B cell (primary cell): ENCODE results near the gene ZNF652. TPM values are rescaled to one million over a fixed set of nuclear protein-coding genes. Genes with fewer than 3 reads are reported as not detected.

Experiments used
- ATAC-seq: fragments of 200-7000 bp; cut with Tn5 transposase; one replicate; pipeline ENCODE4 v1.10.0; 2021; ENCODE audit warnings: low read depth, mild to moderate bottlenecking, moderate number of reproducible peaks, moderate library complexity
- CTCF ChIA-PET: fragments of 350-600 bp; sonication (Branson Sonifier 250); formaldehyde crosslinking; loops from one replicate; lab custom pipeline; 2021; ENCODE audit warnings: antibody characterized with exemption, inconsistent platforms; lab: Charles Lee
- POLR2A ChIA-PET: fragments of 350-600 bp; sonication (Branson Sonifier 250); formaldehyde crosslinking; loops from one replicate; lab custom pipeline; 2021; ENCODE audit warnings: antibody characterized with exemption; lab: Charles Lee
- DNase-seq: peaks from one replicate; pipeline ENCODE4 v3.0.0; 2013
- H2AFZ ChIP-seq: 2 replicates; pipeline ENCODE4 v1.6.1; 2012; ENCODE audit warnings: mild to moderate bottlenecking, low read depth, low read length; ENCODE audit not compliant: insufficient read depth, poor library complexity, severe bottlenecking
- H3K27ac ChIP-seq, 2 donors: 1 replicate in 1 of 2; 2 replicates in 1 of 2; pipeline ENCODE4 v1.5.1; 2012 to 2013; ENCODE audit warnings: low read length in 2 of 2, mild to moderate bottlenecking in 2 of 2, moderate library complexity in 1 of 2
- H3K27me3 ChIP-seq, 4 experiments: fragments of 200-600 bp in 1 of 4; sonication (generic) in 1 of 4; replicated peaks in 1 of 4; 1 replicate in 2 of 4; 2 replicates in 2 of 4; pipeline versions ENCODE4 v1.6.1 to v1.7.0; 2013 to 2016; ENCODE audit warnings: low read length in 3 of 4, mild to moderate bottlenecking in 2 of 4, mixed read lengths in 1 of 4, moderate library complexity in 1 of 4; ENCODE audit not compliant: insufficient read depth in 4 of 4, control insufficient read depth in 3 of 4; ENCODE audit errors: control extremely low read depth in 1 of 4
- H3K36me3 ChIP-seq, 2 experiments: replicated peaks in 1 of 2; 1 replicate in 1 of 2; 2 replicates in 1 of 2; pipeline versions ENCODE4 v1.6.1 to v1.7.1; 2013; ENCODE audit warnings: low read length in 1 of 2; ENCODE audit not compliant: insufficient read depth in 2 of 2, control insufficient read depth in 1 of 2; ENCODE audit errors: control extremely low read depth in 1 of 2, extremely low read depth in 1 of 2
- H3K4me1 ChIP-seq, 2 donors: fragments of 200-600 bp in 1 of 2; sonication (generic) in 1 of 2; 1 replicate in 1 of 2; 2 replicates in 1 of 2; pipeline versions ENCODE4 v1.5.1 to v1.6.1; 2013 to 2017; ENCODE audit warnings: low read length in 2 of 2; ENCODE audit not compliant: control insufficient read depth in 2 of 2, insufficient read depth in 2 of 2
- H3K4me2 ChIP-seq: replicated peaks from 2 replicates; pipeline ENCODE3; 2012; ENCODE audit warnings: mild to moderate bottlenecking, low read depth, low read length; ENCODE audit not compliant: poor library complexity, severe bottlenecking
- H3K4me3 ChIP-seq, 5 experiments: fragments of 200-600 bp in 1 of 5; sonication (generic) in 1 of 5; 1 replicate in 3 of 5; 2 replicates in 2 of 5; pipeline versions ENCODE4 v1.5.1 to v1.7.0; 2011 to 2016; ENCODE audit warnings: low read length in 4 of 5, mild to moderate bottlenecking in 4 of 5, low read depth in 2 of 5, control low read depth in 1 of 5, moderate library complexity in 1 of 5; ENCODE audit not compliant: insufficient read depth in 1 of 5; ENCODE audit errors: control extremely low read depth in 1 of 5, extremely low read depth in 1 of 5
- H3K79me2 ChIP-seq: fragments of 200-600 bp; sonication (generic); one replicate; pipeline ENCODE4 v1.6.0; 2016; ENCODE audit warnings: low read length; ENCODE audit not compliant: control insufficient read depth, insufficient read depth
- H3K9ac ChIP-seq: fragments of 200-600 bp; sonication (generic); 2 replicates; pipeline ENCODE4 v1.6.1; 2017; ENCODE audit warnings: mild to moderate bottlenecking, low read length, moderate library complexity
- H3K9me3 ChIP-seq, 3 donors: one replicate each; pipeline versions ENCODE4 v1.6.1 to v1.7.1; 2013; ENCODE audit warnings: low read length in 2 of 3; ENCODE audit not compliant: control insufficient read depth in 2 of 3, insufficient read depth in 1 of 3; ENCODE audit errors: control extremely low read depth in 1 of 3
- H4K20me1 ChIP-seq: 2 replicates; pipeline ENCODE4 v1.6.0; 2012; ENCODE audit warnings: mild to moderate bottlenecking, low read length; ENCODE audit not compliant: insufficient read depth, control insufficient read depth, poor library complexity, severe bottlenecking
- H3K27ac Mint-ChIP-seq: one replicate; pipeline ENCODE4 v1.8.0; 2021; ENCODE audit warnings: mixed read lengths
- H3K27me3 Mint-ChIP-seq: one replicate; pipeline ENCODE4 v1.8.0; 2021; ENCODE audit warnings: mixed read lengths
- H3K4me1 Mint-ChIP-seq: one replicate; pipeline ENCODE4 v1.8.0; 2021; ENCODE audit warnings: mixed read lengths
- H3K4me3 Mint-ChIP-seq: one replicate; pipeline ENCODE4 v1.8.0; 2021; ENCODE audit warnings: mixed read lengths
- H3K9me3 Mint-ChIP-seq: one replicate; pipeline ENCODE4 v1.8.0; 2022; ENCODE audit warnings: mixed read lengths; ENCODE audit not compliant: insufficient read depth
- CTCF ChIP-seq: fragments of 200-600 bp; IDR thresholded peaks from one replicate; pipeline ENCODE4 v1.8.0; 2022; ENCODE audit warnings: antibody characterized with exemption, mild to moderate bottlenecking
- EZH2 ChIP-seq: IDR thresholded peaks from 2 replicates; pipeline ENCODE4 v1.6.1; 2012; ENCODE audit warnings: borderline replicate concordance, low read depth, mild to moderate bottlenecking, moderate library complexity, low read length; ENCODE audit not compliant: insufficient read depth, poor library complexity, severe bottlenecking
- WGBS: methylation state at CpG from one replicate; pipeline ENCODE4 v1.1.5; 2013; ENCODE audit warnings: missing lambda C conversion rate; ENCODE audit not compliant: insufficient coverage; 5-methylcytosine and 5-hydroxymethylcytosine counted together
- intact Hi-C: fragments of 100-400 bp; cut with micrococcal nuclease; formaldehyde crosslinking; loops from one replicate; pipeline ENCODE4 v1.10.0; 2022
- polyA plus RNA-seq: library from polyadenylated mRNA; depleted of rRNA; stranded (reverse); fragments of >200 nt; gene quantifications from 2 replicates; pipeline ENCODE4 v1.2.3, GENCODE V29; 2012
- total RNA-seq, 2 donors: library from RNA; stranded (reverse); fragments of 120-200 nt in 1 of 2; gene quantifications; 1 replicate in 1 of 2; 2 replicates in 1 of 2; pipeline versions ENCODE4 v1.2.3 to v1.2.4, GENCODE V29; 2013 to 2022

Gene ZNF652
- total and polyA plus RNA-seq, 2 donors (not counting 1 experiment from before 2014, with no cell fraction given) = 19.4 to 86.2 TPM

GRCh38 chr17:49388692-49389513, 26.9 kb upstream of the ZNF652 start:
- no peak for DNase-seq
- Histone ChIP-seq H3K27ac (peak overlapping the region; percentile 84 to 92), H3K4me1 (peaks cover 59 to 65% of the 10 kb centered on the region in 2 donors), H3K36me3 (no peaks in the 10 kb centered on the region), H2AFZ (peak overlapping the region; percentile 50), H3K4me2 (peak overlapping the region; percentile 74), H3K27me3 (no peaks in the 10 kb centered on the region), H3K79me2 (peaks cover 13% of the 10 kb centered on the region), H3K9me3 (peaks cover 0 to 5% (median 0%) of the 10 kb centered on the region in 3 donors), H3K9ac (peak overlapping the region; percentile 40), H4K20me1 (no peaks in the 10 kb centered on the region), H3K4me3 (peak overlapping the region in 4 of 5 experiments; percentile 19 to 56 (median 33))
- intact Hi-C loops = loop anchor here (2.0 kb wide), 1 partner anchor 16 kb away; no protein-coding TSS in a partner anchor
- TF ChIP-seq CTCF (no peak), EZH2 (no peak)
- Mint-ChIP-seq H3K27me3 (no peaks in the 10 kb centered on the region), H3K4me3 (peak overlapping the region; percentile 86), H3K9me3 (no peaks in the 10 kb centered on the region), H3K4me1 (peaks cover 56% of the 10 kb centered on the region), H3K27ac (peak overlapping the region; percentile 99)
- POLR2A ChIA-PET = interaction anchor here (0.7 to 2.3 kb wide), 6 partner anchors 12 to 31 kb away, joined by 3 to 11 read pairs (median 3); partner anchors contain the start of gene ZNF652
- CTCF ChIA-PET = interaction anchor here (0.7 to 16.1 kb wide), 14 partner anchors 12 to 167 kb away, joined by 3 to 368 read pairs (median 5); partner anchors contain the start of gene ZNF652
- 77% methylated on average over 2 of the region's 8 CpGs for WGBS
- ATAC-seq = no peak
